Mucosa of descending colon (tissue), 3 donors: ENCODE data around the gene UBL4A. TPM values are rescaled to one million over a fixed set of nuclear protein-coding genes. Genes with fewer than 3 reads are reported as not detected.
A peak's percentile ranks its signal among the peaks of the same experiment; 100 is the strongest.

Experiments
- ATAC-seq: fragments of 200-7000 bp; cut with Tn5 transposase; one replicate; pipeline ENCODE4 v1.9.1; 2020; ENCODE audit warnings: mild to moderate bottlenecking, moderate library complexity
- DNase-seq, 3 donors: peaks; one replicate each; pipeline ENCODE4 v3.0.0-alpha.2; 2020
- H3K36me3 ChIP-seq: fragments of 200-600 bp; one replicate; pipeline ENCODE4 v1.8.0; 2021; ENCODE audit warnings: low read depth, mild to moderate bottlenecking
- H3K4me1 ChIP-seq: fragments of 200-600 bp; one replicate; pipeline ENCODE4 v1.8.0; 2021; ENCODE audit warnings: low read depth, mild to moderate bottlenecking
- H3K4me3 ChIP-seq: fragments of 200-600 bp; one replicate; pipeline ENCODE4 v1.8.0; 2021; ENCODE audit warnings: mild to moderate bottlenecking
- H3K9me3 ChIP-seq: fragments of 200-600 bp; one replicate; pipeline ENCODE4 v1.8.0; 2021; ENCODE audit warnings: mild to moderate bottlenecking
- intact Hi-C, 2 donors: fragments of 100-400 bp; cut with DNase I in 1 of 2; cut with micrococcal nuclease in 1 of 2; formaldehyde crosslinking; loops; one replicate each; pipeline versions ENCODE4 v1.11.0 to v1.11.1; 2022; cut with DNase I, micrococcal nuclease
- total RNA-seq, 3 donors: library from RNA; stranded (reverse); fragmentation: NEBNext Ultra II Directional in 2 of 3; extraction: Animal tissue kit (Norgen Biotek cat#: 25700) in 2 of 3; gene quantifications; one replicate each; pipeline versions ENCODE4 v1.2.1 to v1.2.4, GENCODE V29; 2021 to 2023
- TF ChIP-seq, protein P1 (sequence below): fragments of 200-600 bp; IDR thresholded peaks from one replicate; pipeline ENCODE4 v1.8.0; 2022; ENCODE audit warnings: antibody characterized with exemption, mild to moderate bottlenecking
- donor health status: DM: no; HTN: no; CAD: no; lungs with moderate emphysema.
- donor health status: DM: no; HTN: no; CAD: no.
- donor health status: DM: no; HTN: yes; CAD: no.

The UBL4A gene
- total RNA-seq, 3 donors from 2014 or later, result 29.2 to 41.6 (median 32.3) TPM

DNA sequence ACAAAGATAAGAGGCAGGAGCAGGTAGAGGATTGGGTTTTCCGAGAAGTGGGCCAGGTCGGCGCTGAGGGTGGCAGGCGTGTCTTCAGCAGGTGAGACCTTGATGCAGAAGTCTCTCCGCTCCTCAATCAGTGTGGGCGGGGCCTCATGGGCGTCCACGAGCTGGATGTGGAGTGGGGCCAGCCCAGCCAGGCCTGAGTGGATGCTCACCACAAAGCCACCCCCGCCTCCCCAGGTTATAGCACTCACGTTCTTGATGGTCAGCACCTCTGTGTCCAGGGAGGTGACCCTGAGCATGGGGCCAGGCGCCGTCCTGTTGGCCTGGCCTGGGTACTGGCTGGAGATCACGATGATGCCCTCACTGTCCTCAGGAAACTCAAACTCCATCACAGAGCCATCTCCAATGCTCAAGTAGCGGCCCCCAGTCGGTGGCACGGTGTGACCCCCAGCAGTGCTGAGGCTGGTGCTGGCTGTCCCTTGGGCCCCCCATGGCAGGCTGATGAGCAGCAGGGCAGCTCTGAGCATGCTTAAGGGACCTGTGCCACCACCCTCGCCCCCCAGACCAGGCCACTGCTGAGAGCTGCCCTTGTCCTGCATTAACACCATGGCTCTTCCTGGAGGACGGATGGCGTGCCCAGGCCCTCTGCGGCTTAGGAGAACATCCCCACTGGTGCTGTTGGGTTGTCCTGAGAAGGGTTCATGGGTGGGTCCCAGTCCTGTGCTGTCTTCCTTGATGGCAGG is 2.1 kb upstream of the UBL4A start:
- TF ChIP-seq, protein P1, sequence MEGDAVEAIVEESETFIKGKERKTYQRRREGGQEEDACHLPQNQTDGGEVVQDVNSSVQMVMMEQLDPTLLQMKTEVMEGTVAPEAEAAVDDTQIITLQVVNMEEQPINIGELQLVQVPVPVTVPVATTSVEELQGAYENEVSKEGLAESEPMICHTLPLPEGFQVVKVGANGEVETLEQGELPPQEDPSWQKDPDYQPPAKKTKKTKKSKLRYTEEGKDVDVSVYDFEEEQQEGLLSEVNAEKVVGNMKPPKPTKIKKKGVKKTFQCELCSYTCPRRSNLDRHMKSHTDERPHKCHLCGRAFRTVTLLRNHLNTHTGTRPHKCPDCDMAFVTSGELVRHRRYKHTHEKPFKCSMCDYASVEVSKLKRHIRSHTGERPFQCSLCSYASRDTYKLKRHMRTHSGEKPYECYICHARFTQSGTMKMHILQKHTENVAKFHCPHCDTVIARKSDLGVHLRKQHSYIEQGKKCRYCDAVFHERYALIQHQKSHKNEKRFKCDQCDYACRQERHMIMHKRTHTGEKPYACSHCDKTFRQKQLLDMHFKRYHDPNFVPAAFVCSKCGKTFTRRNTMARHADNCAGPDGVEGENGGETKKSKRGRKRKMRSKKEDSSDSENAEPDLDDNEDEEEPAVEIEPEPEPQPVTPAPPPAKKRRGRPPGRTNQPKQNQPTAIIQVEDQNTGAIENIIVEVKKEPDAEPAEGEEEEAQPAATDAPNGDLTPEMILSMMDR, result no peak
- Histone ChIP-seq H3K4me1 (no peaks in the 10 kb centered on the region), H3K4me3 (no peak overlapping the region), H3K36me3 (no peaks in the 10 kb centered on the region), H3K9me3 (no peaks in the 10 kb centered on the region)
- ATAC-seq, result no peak
- intact Hi-C loops, result no loop called here
- DNase-seq, result no peak

- DNase-seq, result no peak
- TF ChIP-seq, protein P1, result no peak
- no peaks in the 10 kb centered on the region for H3K4me1 ChIP-seq
- H3K4me3 ChIP-seq, result no peak overlapping the region
- H3K9me3 ChIP-seq, result no peaks in the 10 kb centered on the region
- no peaks in the 10 kb centered on the region for H3K36me3 ChIP-seq
- no peak for ATAC-seq
- intact Hi-C loops, result no loop called here
These were observed 1.3 kb upstream of the UBL4A start for GRCh38 chrX:154487518-154488290.

- H3K4me3 ChIP-seq, result peak overlapping the region; percentile 65
- ATAC-seq (peak; percentile 4), DNase-seq (peak; percentile 36 to 72 (median 58))
- no peaks in the 10 kb centered on the region for H3K36me3 ChIP-seq
- no peaks in the 10 kb centered on the region for H3K4me1 ChIP-seq
- intact Hi-C loops, result no loop called here
- no peaks in the 10 kb centered on the region for H3K9me3 ChIP-seq
- TF ChIP-seq, protein P1, result no peak
These were observed 391 bp downstream of the UBL4A start for GRCh38 chrX:154486052-154486395.

- ATAC-seq (no peak), DNase-seq (no peak)
- no peaks in the 10 kb centered on the region for H3K36me3 ChIP-seq
- no peaks in the 10 kb centered on the region for H3K4me1 ChIP-seq
- TF ChIP-seq, protein P1, result no peak
- peak overlapping the region; percentile 65 for H3K4me3 ChIP-seq
- no peaks in the 10 kb centered on the region for H3K9me3 ChIP-seq
- intact Hi-C loops, result no loop called here
These were observed 1.0 kb downstream of the UBL4A start for GRCh38 chrX:154485150-154486051.

DNA sequence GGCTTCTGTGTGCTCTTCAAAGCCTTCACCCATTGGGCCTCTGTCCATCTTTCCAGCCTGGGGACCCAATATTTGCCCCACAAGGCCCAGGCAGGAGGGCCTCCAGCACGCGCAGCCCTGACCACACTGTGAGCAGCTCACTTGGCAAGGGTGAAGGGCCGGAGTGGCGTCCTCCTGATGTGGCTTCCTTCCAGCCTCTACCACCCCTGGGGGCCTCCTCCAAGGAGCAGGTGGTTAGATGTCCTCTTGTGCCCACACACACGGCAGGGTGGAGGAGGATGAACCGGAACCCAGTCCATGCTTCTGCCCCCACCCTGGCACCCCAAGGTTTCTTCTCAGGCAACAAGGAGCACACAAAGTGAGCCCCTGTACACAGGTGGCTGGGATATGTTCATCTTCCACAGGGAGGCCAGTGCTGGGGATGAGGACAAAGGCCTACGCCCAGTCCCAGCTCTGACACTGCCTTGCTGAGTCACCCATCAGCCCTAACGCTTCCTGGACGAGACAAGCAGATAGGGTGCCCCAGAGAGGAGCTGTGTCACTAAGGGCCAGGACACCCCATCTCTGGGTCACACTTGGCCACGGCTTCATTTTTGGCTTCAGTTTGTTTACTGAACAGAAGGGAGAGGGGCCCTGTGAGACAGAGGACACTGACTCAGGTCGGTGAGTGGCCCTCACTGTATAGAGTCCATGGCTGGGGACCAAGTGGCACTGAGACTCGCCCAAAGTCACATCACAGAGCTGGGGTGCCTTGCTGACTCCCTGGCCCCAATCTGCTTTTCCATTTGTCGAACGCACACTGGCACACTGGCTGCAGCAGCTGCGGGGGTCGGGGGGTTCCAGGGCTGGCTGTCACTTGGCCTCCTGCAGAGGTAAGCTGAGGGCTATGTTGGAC is 1.9 kb downstream of the UBL4A start:
- intact Hi-C loops, result no loop called here
- no peak for DNase-seq
- H3K4me3 ChIP-seq, result no peak overlapping the region

More for the DNA sequence above, 1.9 kb downstream of the UBL4A start:
- Histone ChIP-seq H3K4me1 (no peaks in the 10 kb centered on the region), H3K9me3 (no peaks in the 10 kb centered on the region), H3K36me3 (no peaks in the 10 kb centered on the region)
- TF ChIP-seq, protein P1, result no peak
- peak; percentile 58 for ATAC-seq
